A549 (cell line): ENCODE data around the gene GMCL1. TPM values are rescaled to one million over a fixed set of nuclear protein-coding genes. Genes with fewer than 3 reads are reported as not detected.

Source experiments
- ATAC-seq, 2 experiments: fragments of 200-7000 bp in 1 of 2; fragments of >200 bp in 1 of 2; cut with Nextera tagmentation in 1 of 2; cut with Tn5 transposase in 1 of 2; 3 replicates each; pipeline versions ENCODE4 v1.8.0 to v1.9.1; 2018 to 2020; ENCODE audit warnings: mild to moderate bottlenecking in 1 of 2, moderate library complexity in 1 of 2
- CTCF ChIA-PET: fragments of 300-600 bp; sonication (Branson Sonifier 250); formaldehyde crosslinking; extraction: SDS; loops from one replicate; lab custom pipeline; 2021; ENCODE audit warnings: antibody characterized with exemption, inconsistent platforms; lab: Yijun Ruan, JAX
- POLR2A ChIA-PET: fragments of 350-600 bp; formaldehyde crosslinking; extraction: SDS; loops from one replicate; lab custom pipeline; 2021; ENCODE audit warnings: antibody characterized with exemption, inconsistent platforms; lab: Yijun Ruan, JAX
- DNase-seq, 2 experiments: peaks; one replicate each; pipeline versions ENCODE4 v3.0.0 to v3.0.0-alpha.2; 2011 to 2016; ENCODE audit warnings: low read depth in 1 of 2, low spot score in 1 of 2
- FAIRE-seq: peaks from 2 replicates; lab custom pipeline; 2011; peaks lifted over from hg19 to GRCh38; lab: Jason Lieb, UNC
- H3K27ac ChIP-seq, 2 experiments: fragments of >200 bp; sonication (Bioruptor Twin); formaldehyde crosslinking; 3 replicates each; pipeline ENCODE4 v1.5.1; 2016 to 2017
- H3K4me1 ChIP-seq: fragments of >200 bp; sonication (Bioruptor Twin); formaldehyde crosslinking; 3 replicates; pipeline ENCODE4 v1.6.1; 2016
- H3K4me2 ChIP-seq: fragments of >200 bp; sonication (Bioruptor Twin); formaldehyde crosslinking; 3 replicates; pipeline ENCODE4 v1.6.1; 2016
- H3K4me3 ChIP-seq: fragments of >200 bp; sonication (Bioruptor Twin); formaldehyde crosslinking; 3 replicates; pipeline ENCODE4 v1.5.1; 2016
- H3K9me3 ChIP-seq: fragments of >200 bp; sonication (Bioruptor Twin); formaldehyde crosslinking; 3 replicates; pipeline ENCODE4 v1.6.1; 2016
- CBX8 ChIP-seq: fragments of 200-600 bp; sonication (generic); IDR thresholded peaks from 2 replicates; pipeline ENCODE4 v1.6.1; 2016
- CEBPB ChIP-seq, 2 experiments: fragments of >200 bp in 1 of 2; sonication (Bioruptor Twin) in 1 of 2; formaldehyde crosslinking in 1 of 2; IDR thresholded peaks; 2 replicates each; pipeline ENCODE4 v1.6.1; 2012 to 2016
- CHD2 ChIP-seq: fragments of 150-350 bp; IDR thresholded peaks from 2 replicates; pipeline ENCODE4 v1.6.1; 2014; ENCODE audit warnings: low read length; ENCODE audit not compliant: partially characterized antibody
- CTCF ChIP-seq: fragments of >200 bp; sonication (Bioruptor Twin); formaldehyde crosslinking; IDR thresholded peaks from 3 replicates; pipeline ENCODE4 v1.5.1; 2016
- E2F6 ChIP-seq: IDR thresholded peaks from 2 replicates; pipeline ENCODE4 v1.6.1; 2012; ENCODE audit warnings: low read depth, borderline replicate concordance
- EHMT2 ChIP-seq: fragments of 200-600 bp; sonication (generic); IDR thresholded peaks from 2 replicates; pipeline ENCODE4 v1.6.1; 2016; ENCODE audit warnings: antibody characterized with exemption, low read depth, mild to moderate bottlenecking, moderate library complexity
- EP300 ChIP-seq, 2 experiments: fragments of >200 bp; sonication (Bioruptor Twin); formaldehyde crosslinking; IDR thresholded peaks; 2 replicates in 1 of 2; 3 replicates in 1 of 2; pipeline ENCODE4 v1.6.1; 2016 to 2017
- FOSB ChIP-seq: fragments of 250-450 bp; sonication (Bioruptor Pico); IDR thresholded peaks from 2 replicates; pipeline ENCODE4 v1.5.0; 2020; ENCODE audit warnings: mild to moderate bottlenecking, moderate library complexity
- FOSL2 ChIP-seq, 2 experiments: fragments of 450-650 bp in 1 of 2; fragments of >200 bp in 1 of 2; sonication (Bioruptor Twin) in 1 of 2; formaldehyde crosslinking; IDR thresholded peaks; 2 replicates each; pipeline versions ENCODE4 v1.5.0 to v1.6.1; 2016 to 2020; ENCODE audit warnings: mild to moderate bottlenecking in 1 of 2, moderate library complexity in 1 of 2
- HDAC2 ChIP-seq: fragments of 200-600 bp; sonication (generic); IDR thresholded peaks from 2 replicates; pipeline ENCODE4 v1.6.1; 2016
- HMGXB4 ChIP-seq: fragments of 250-450 bp; sonication (Bioruptor Pico); IDR thresholded peaks from 2 replicates; pipeline ENCODE4 v1.5.0; 2021; ENCODE audit warnings: mild to moderate bottlenecking, moderate library complexity, borderline replicate concordance
- JUN ChIP-seq, 2 experiments: fragments of >200 bp; sonication (Bioruptor Twin); formaldehyde crosslinking; IDR thresholded peaks; 2 replicates in 1 of 2; 3 replicates in 1 of 2; pipeline ENCODE4 v1.6.1; 2016 to 2017
- KDM5A ChIP-seq: fragments of 200-600 bp; sonication (generic); IDR thresholded peaks from 2 replicates; pipeline ENCODE4 v1.6.1; 2016; ENCODE audit warnings: antibody characterized with exemption, mild to moderate bottlenecking
- MAZ ChIP-seq: fragments of 150-350 bp; IDR thresholded peaks from 2 replicates; pipeline ENCODE4 v1.6.1; 2014; ENCODE audit warnings: antibody characterized with exemption, low read depth, low read length, borderline replicate concordance
- PHF8 ChIP-seq: fragments of 200-600 bp; sonication (generic); IDR thresholded peaks from 2 replicates; pipeline ENCODE4 v1.6.1; 2016; ENCODE audit warnings: low read depth, mild to moderate bottlenecking, antibody characterized with exemption, moderate library complexity, borderline replicate concordance
- POLR2A ChIP-seq: IDR thresholded peaks from 2 replicates; pipeline ENCODE4 v1.6.1; 2012; ENCODE audit warnings: mild to moderate bottlenecking, low read length
- SMC3 ChIP-seq: fragments of >200 bp; sonication (Bioruptor Twin); formaldehyde crosslinking; IDR thresholded peaks from 3 replicates; pipeline ENCODE4 v1.6.1; 2018; ENCODE audit warnings: inconsistent platforms
- TFCP2L1 ChIP-seq: fragments of 250-450 bp; sonication (Bioruptor Pico); IDR thresholded peaks from 2 replicates; pipeline ENCODE4 v1.5.0; 2021; ENCODE audit warnings: mild to moderate bottlenecking
- ZC3H11A ChIP-seq: fragments of 450-650 bp; IDR thresholded peaks from 2 replicates; pipeline ENCODE4 v1.6.1; 2014; ENCODE audit warnings: antibody characterized with exemption, mild to moderate bottlenecking
- WGBS: methylation state at CpG from one replicate; pipeline ENCODE4 v1.1.6; 2017; ENCODE audit errors: missing lambda C conversion rate; 5-methylcytosine and 5-hydroxymethylcytosine counted together
- polyA plus RNA-seq, 4 experiments: library from polyadenylated mRNA; depleted of rRNA in 3 of 4; stranded (reverse); fragments of >200 nt; fragmentation: RNase III in 1 of 4; extraction: RNeasy Plus Mini Kit Qiagen cat#74134 plus additional on column Dnase treatment in 1 of 4; gene quantifications; 2 replicates in 3 of 4; 3 replicates in 1 of 4; pipeline ENCODE4 v1.2.3, GENCODE V29; 2011 to 2017
- TF ChIP-seq, protein P1 (sequence below): fragments of >200 bp; sonication (Bioruptor Twin); formaldehyde crosslinking; IDR thresholded peaks from 3 replicates; pipeline ENCODE4 v1.6.1; 2016
- TF ChIP-seq, protein P2 (sequence below): fragments of 250-450 bp; sonication (Bioruptor Pico); IDR thresholded peaks from 2 replicates; pipeline ENCODE4 v1.5.0; 2020; ENCODE audit warnings: low read depth, mild to moderate bottlenecking, moderate library complexity
- TF ChIP-seq, protein P3 (sequence below): IDR thresholded peaks from 2 replicates; pipeline ENCODE4 v1.6.1; 2012
- TF ChIP-seq, protein P4 (sequence below): fragments of 200-600 bp; sonication (generic); IDR thresholded peaks from 2 replicates; pipeline ENCODE4 v1.6.1; 2016; ENCODE audit warnings: antibody characterized with exemption, mild to moderate bottlenecking, moderate library complexity
- TF ChIP-seq, protein P5 (sequence below): IDR thresholded peaks from 2 replicates; pipeline ENCODE4 v1.6.1; 2012

The GMCL1 gene
- polyA plus RNA-seq, 2 of the 4 experiments (the other 2 are of a cell fraction) = 16.6 to 21.1 TPM

DNA sequence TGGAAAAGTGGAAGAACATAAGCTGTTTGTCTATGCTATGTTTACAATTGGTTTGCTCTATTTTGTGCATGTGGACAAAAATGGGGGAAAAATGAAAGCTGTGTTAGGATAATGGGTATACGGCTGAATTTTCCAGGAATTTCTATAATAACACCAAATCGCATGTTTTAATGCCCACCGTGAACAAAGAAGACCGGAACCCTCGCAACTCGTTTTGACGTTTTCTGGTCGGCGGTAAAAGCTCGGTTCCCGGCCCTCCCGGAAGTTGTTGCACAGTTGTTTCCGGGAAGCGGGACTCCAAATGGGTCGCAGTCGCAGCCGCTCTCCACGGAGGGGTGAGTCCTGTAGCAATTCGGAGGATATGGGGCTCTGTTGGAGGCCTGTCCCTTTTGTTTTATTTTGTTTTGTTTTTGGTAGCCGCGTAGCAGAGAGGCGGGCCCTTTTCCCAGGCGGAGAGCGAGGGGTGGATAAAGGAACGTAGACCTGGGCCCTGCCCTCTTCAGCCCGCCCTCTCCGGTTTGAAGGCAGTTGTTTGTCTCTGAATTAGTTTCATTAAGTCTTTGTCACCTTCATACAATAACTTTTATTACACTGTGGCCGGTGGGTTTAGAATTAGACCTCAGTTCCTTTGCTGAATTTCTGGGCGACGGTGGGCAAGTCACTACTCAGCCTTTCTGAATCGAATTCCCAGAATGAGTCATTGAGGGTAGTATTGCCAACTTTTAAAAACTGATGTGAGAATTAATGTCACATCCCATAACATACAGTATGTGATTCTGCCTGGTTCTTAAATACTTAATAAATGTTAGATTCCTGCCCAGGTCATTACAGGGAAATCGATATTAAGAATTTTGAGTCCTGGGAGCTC lies 64.5 kb downstream of the GMCL1 start, which contains the start of gene SNRNP27:
Gene SNRNP27 (plus strand): TSS at position 273 of the 868 bp plus-strand sequence. CDS start 29 bp downstream, at position 302.
- POLR2A ChIA-PET = interaction anchor here (0.8 to 1.4 kb wide), 9 partner anchors 11 to 297 kb away, joined by 3 to 17 read pairs (median 3); partner anchors contain the start of genes ANXA4, C2orf42 and MXD1
- Histone ChIP-seq H3K4me3 (peak within 1 kb of the TSS; percentile 69), H3K9me3 (no peaks in the 10 kb centered on the region), H3K4me1 (peaks cover 8% of the 10 kb centered on the region; the same call in 2 of the 3 replicates), H3K4me2 (peak within 1 kb of the TSS; percentile 85)
- 1% methylated on average over 32 of the region's 32 CpGs for WGBS
- ATAC-seq (peak; percentile 90 to 93), DNase-seq (peak; percentile 89 to 94)
- peak; percentile 52 to 90; a peak in 4 of 5 replicates for TF ChIP-seq JUN (IDR thresholded peaks at IDR 0.05)
- peak; percentile 25; the same call in 2 of the 3 replicates for TF ChIP-seq SMC3
- no peak for TF ChIP-seq EP300 (IDR thresholded peaks at IDR 0.05)
- TF ChIP-seq, protein P1, sequence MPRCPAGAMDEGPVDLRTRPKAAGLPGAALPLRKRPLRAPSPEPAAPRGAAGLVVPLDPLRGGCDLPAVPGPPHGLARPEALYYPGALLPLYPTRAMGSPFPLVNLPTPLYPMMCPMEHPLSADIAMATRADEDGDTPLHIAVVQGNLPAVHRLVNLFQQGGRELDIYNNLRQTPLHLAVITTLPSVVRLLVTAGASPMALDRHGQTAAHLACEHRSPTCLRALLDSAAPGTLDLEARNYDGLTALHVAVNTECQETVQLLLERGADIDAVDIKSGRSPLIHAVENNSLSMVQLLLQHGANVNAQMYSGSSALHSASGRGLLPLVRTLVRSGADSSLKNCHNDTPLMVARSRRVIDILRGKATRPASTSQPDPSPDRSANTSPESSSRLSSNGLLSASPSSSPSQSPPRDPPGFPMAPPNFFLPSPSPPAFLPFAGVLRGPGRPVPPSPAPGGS = peak; percentile 79
- TF ChIP-seq, protein P2, sequence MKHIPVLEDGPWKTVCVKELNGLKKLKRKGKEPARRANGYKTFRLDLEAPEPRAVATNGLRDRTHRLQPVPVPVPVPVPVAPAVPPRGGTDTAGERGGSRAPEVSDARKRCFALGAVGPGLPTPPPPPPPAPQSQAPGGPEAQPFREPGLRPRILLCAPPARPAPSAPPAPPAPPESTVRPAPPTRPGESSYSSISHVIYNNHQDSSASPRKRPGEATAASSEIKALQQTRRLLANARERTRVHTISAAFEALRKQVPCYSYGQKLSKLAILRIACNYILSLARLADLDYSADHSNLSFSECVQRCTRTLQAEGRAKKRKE = no peak
- peak; percentile 94 for TF ChIP-seq PHF8
- TF ChIP-seq FOSB = no peak
- TF ChIP-seq CHD2 = peak; percentile 32
- 0 out of 2 replicates have a peak, but pooled peaks have one; percentile 36 for TF ChIP-seq E2F6
- TF ChIP-seq, protein P3, sequence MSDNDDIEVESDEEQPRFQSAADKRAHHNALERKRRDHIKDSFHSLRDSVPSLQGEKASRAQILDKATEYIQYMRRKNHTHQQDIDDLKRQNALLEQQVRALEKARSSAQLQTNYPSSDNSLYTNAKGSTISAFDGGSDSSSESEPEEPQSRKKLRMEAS = peak; percentile 85
- no peak for TF ChIP-seq TFCP2L1 (CRISPR knock-in tag)
- no peak for TF ChIP-seq HMGXB4
- TF ChIP-seq ZC3H11A = peak; percentile 20; the same call in 1 of the 2 replicates
- TF ChIP-seq, protein P4, sequence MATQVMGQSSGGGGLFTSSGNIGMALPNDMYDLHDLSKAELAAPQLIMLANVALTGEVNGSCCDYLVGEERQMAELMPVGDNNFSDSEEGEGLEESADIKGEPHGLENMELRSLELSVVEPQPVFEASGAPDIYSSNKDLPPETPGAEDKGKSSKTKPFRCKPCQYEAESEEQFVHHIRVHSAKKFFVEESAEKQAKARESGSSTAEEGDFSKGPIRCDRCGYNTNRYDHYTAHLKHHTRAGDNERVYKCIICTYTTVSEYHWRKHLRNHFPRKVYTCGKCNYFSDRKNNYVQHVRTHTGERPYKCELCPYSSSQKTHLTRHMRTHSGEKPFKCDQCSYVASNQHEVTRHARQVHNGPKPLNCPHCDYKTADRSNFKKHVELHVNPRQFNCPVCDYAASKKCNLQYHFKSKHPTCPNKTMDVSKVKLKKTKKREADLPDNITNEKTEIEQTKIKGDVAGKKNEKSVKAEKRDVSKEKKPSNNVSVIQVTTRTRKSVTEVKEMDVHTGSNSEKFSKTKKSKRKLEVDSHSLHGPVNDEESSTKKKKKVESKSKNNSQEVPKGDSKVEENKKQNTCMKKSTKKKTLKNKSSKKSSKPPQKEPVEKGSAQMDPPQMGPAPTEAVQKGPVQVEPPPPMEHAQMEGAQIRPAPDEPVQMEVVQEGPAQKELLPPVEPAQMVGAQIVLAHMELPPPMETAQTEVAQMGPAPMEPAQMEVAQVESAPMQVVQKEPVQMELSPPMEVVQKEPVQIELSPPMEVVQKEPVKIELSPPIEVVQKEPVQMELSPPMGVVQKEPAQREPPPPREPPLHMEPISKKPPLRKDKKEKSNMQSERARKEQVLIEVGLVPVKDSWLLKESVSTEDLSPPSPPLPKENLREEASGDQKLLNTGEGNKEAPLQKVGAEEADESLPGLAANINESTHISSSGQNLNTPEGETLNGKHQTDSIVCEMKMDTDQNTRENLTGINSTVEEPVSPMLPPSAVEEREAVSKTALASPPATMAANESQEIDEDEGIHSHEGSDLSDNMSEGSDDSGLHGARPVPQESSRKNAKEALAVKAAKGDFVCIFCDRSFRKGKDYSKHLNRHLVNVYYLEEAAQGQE = 0 out of 2 replicates have a peak, but pooled peaks have one; percentile 27
- TF ChIP-seq MAZ = peak; percentile 27; the same call in 1 of the 2 replicates
- peak; percentile 52 for TF ChIP-seq POLR2A
- peak; percentile 6; the same call in 1 of the 2 replicates for TF ChIP-seq FOSL2 (IDR thresholded peaks at IDR 0.05)
- TF ChIP-seq FOSL2 (CRISPR knock-in tag; IDR thresholded peaks at IDR 0.05) = peak; percentile 67
- peak; percentile 91 for TF ChIP-seq KDM5A
- TF ChIP-seq HDAC2 = peak; percentile 38; the same call in 1 of the 2 replicates
- peak in 1 of 2 experiments; percentile 31; a peak in 1 of 4 replicates for TF ChIP-seq CEBPB (IDR thresholded peaks at IDR 0.05)
- TF ChIP-seq CTCF = no peak
- TF ChIP-seq EHMT2 = 0 out of 2 replicates have a peak, but pooled peaks have one; percentile 44
- TF ChIP-seq, protein P5, sequence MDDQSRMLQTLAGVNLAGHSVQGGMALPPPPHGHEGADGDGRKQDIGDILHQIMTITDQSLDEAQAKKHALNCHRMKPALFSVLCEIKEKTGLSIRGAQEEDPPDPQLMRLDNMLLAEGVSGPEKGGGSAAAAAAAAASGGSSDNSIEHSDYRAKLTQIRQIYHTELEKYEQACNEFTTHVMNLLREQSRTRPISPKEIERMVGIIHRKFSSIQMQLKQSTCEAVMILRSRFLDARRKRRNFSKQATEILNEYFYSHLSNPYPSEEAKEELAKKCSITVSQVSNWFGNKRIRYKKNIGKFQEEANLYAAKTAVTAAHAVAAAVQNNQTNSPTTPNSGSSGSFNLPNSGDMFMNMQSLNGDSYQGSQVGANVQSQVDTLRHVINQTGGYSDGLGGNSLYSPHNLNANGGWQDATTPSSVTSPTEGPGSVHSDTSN = peak; percentile 77
- TF ChIP-seq CBX8 = no peak
- TF ChIP-seq, all 56 proteins: peak for 17
- no peak for FAIRE-seq
- peak within 1 kb of the TSS; percentile 75 to 88 for H3K27ac ChIP-seq
- CTCF ChIA-PET = interaction anchor here (0.6 to 4.7 kb wide), 10 partner anchors 10 to 516 kb away, joined by 3 to 28 read pairs (median 3); no protein-coding TSS in a partner anchor
